ENCODE data around the gene C10orf95. TPM values are rescaled to one million over a fixed set of nuclear protein-coding genes. Genes with fewer than 3 reads are reported as not detected.

C10orf95 gene
- total RNA-seq, 1 experiment from 2014 or later: 0.06 TPM

GRCh38 chr10:102416695-102417094 lies 34.6 kb downstream of the C10orf95 start:
- DNase-seq (ENCODE audit: low read depth): no peak

- DNase-seq (ENCODE audit: low read depth): no peak
These were observed 35.1 kb downstream of the C10orf95 start for GRCh38 chr10:102416283-102416682.

- DNase-seq (ENCODE audit: low read depth): no peak
These were observed 36.6 kb downstream of the C10orf95 start for GRCh38 chr10:102414749-102415148.

- DNase-seq (ENCODE audit: low read depth): no peak
These were observed 37.4 kb downstream of the C10orf95 start for GRCh38 chr10:102413806-102414561.

GRCh38 chr10:102413053-102413705 lies 38.2 kb downstream of the C10orf95 start:
- peak; percentile 37 for DNase-seq (ENCODE audit: low read depth)

GRCh38 chr10:102412293-102412692 lies 39.0 kb downstream of the C10orf95 start:
- DNase-seq (ENCODE audit: low read depth): no peak

GRCh38 chr10:102411341-102412255 lies 39.7 kb downstream of the C10orf95 start:
- no peak for DNase-seq (ENCODE audit: low read depth)

GRCh38 chr10:102410429-102411073 lies 40.8 kb downstream of the C10orf95 start:
- DNase-seq (ENCODE audit: low read depth): no peak

GRCh38 chr10:102409604-102410428 lies 41.5 kb downstream of the C10orf95 start:
- no peak for DNase-seq (ENCODE audit: low read depth)

- no peak for DNase-seq (ENCODE audit: low read depth)
These were observed 42.4 kb downstream of the C10orf95 start for GRCh38 chr10:102408728-102409603.

- DNase-seq (ENCODE audit: low read depth): peak; percentile 29
These were observed 43.1 kb downstream of the C10orf95 start for GRCh38 chr10:102408131-102408727.

GRCh38 chr10:102407425-102408130 lies 43.8 kb downstream of the C10orf95 start:
- no peak for DNase-seq (ENCODE audit: low read depth)

- DNase-seq (ENCODE audit: low read depth): no peak
These were observed 44.5 kb downstream of the C10orf95 start for GRCh38 chr10:102406815-102407214.

- DNase-seq (ENCODE audit: low read depth): no peak
These were observed 45.7 kb downstream of the C10orf95 start for GRCh38 chr10:102405632-102406031.

- no peak for DNase-seq (ENCODE audit: low read depth)
These were observed 46.2 kb downstream of the C10orf95 start for GRCh38 chr10:102405108-102405571.

GRCh38 chr10:102404361-102405107 lies 46.8 kb downstream of the C10orf95 start:
- no peak for DNase-seq (ENCODE audit: low read depth)

GRCh38 chr10:102403115-102403514 lies 48.2 kb downstream of the C10orf95 start:
- DNase-seq (ENCODE audit: low read depth): no peak

GRCh38 chr10:102402512-102402896 lies 48.8 kb downstream of the C10orf95 start:
- DNase-seq (ENCODE audit: low read depth): no peak
